Measurements from ENCODE around the gene DEF6.

The DEF6 gene

GRCh38 chr6:35310265-35310831, 12.7 kb downstream of the DEF6 start:
- no peak for TF ChIP-seq CTCF (IDR thresholded peaks at IDR 0.05; ENCODE audit: insufficient read depth, low read length, missing control alignments)
- H3K4me3 ChIP-seq (ENCODE audit: low read depth, low read length): no peak overlapping the region
- no peak for DNase-seq (ENCODE audit: low read depth, low spot score)
- CTCF ChIA-PET: interaction anchor here (0.6 to 2.4 kb wide), 7 partner anchors 9 to 138 kb away, joined by 3 to 14 read pairs (median 5); partner anchors contain the start of gene DEF6
- POLR2A ChIA-PET: no interaction called here

GRCh38 chr6:35311390-35312075, 13.9 kb downstream of the DEF6 start:
- H3K4me3 ChIP-seq (ENCODE audit: low read depth, low read length): no peak overlapping the region
- CTCF ChIA-PET: interaction anchor here (1.0 to 2.2 kb wide), 3 partner anchors 15 to 137 kb away, joined by 4 to 7 read pairs (median 5); no protein-coding TSS in a partner anchor
- TF ChIP-seq CTCF (IDR thresholded peaks at IDR 0.05; ENCODE audit: insufficient read depth, low read length, missing control alignments): no peak
- DNase-seq (ENCODE audit: low read depth, low spot score): no peak
- POLR2A ChIA-PET: no interaction called here

- H3K4me3 ChIP-seq (ENCODE audit: low read depth, low read length): no peak overlapping the region
- TF ChIP-seq CTCF (IDR thresholded peaks at IDR 0.05; ENCODE audit: insufficient read depth, low read length, missing control alignments): no peak
- ChIA-PET POLR2A (no interaction called here), CTCF (interaction anchor here (1.0 to 2.2 kb wide), 2 partner anchors 14 to 137 kb away, joined by 4 to 7 read pairs; no protein-coding TSS in a partner anchor)
- DNase-seq (ENCODE audit: low read depth, low spot score): no peak
Measured at GRCh38 chr6:35312076-35312800, 14.6 kb downstream of the DEF6 start.

- no peak for DNase-seq (ENCODE audit: low read depth, low spot score)
- POLR2A ChIA-PET: no interaction called here
- CTCF ChIA-PET: interaction anchor here (1.0 to 1.7 kb wide), 2 partner anchors 13 to 29 kb away, joined by 4 to 6 read pairs; no protein-coding TSS in a partner anchor
- no peak overlapping the region for H3K4me3 ChIP-seq (ENCODE audit: low read depth, low read length)
- TF ChIP-seq CTCF (IDR thresholded peaks at IDR 0.05; ENCODE audit: insufficient read depth, low read length, missing control alignments): no peak
Measured at GRCh38 chr6:35312807-35313206, 15.2 kb downstream of the DEF6 start.

GRCh38 chr6:35317483-35318195, 20.0 kb downstream of the DEF6 start:
- DNase-seq (ENCODE audit: low read depth, low spot score): no peak
- POLR2A ChIA-PET: interaction anchor here (0.9 to 1.0 kb wide), 2 partner anchors 24 to 150 kb away, joined by 4 read pairs; partner anchors contain the start of genes PPARD and RPL10A
- CTCF ChIA-PET: interaction anchor here (0.8 to 6.9 kb wide), 10 partner anchors 8 to 150 kb away, joined by 3 to 51 read pairs (median 5); partner anchors contain the start of genes DEF6, PPARD and RPL10A
- H3K4me3 ChIP-seq (ENCODE audit: low read depth, low read length): peak overlapping the region; percentile 63
- no peak for TF ChIP-seq CTCF (IDR thresholded peaks at IDR 0.05; ENCODE audit: insufficient read depth, low read length, missing control alignments)

Measured in AG04449 (cell line).